ENCODE results near the gene ARF1. TPM values are rescaled to one million over a fixed set of nuclear protein-coding genes. Genes with fewer than 3 reads are reported as not detected.

Gene ARF1
- total and polyA plus RNA-seq, 2 of the 13 experiments (the other 11 are each of a cell fraction or from before 2014, with no cell fraction given): 186 to 327 TPM

GRCh38 chr1:228066891-228067654 lies 15.4 kb upstream of the ARF1 start (continued):
- TF ChIP-seq ZMAT5 (CRISPR knock-in tag; IDR thresholded peaks at IDR 0.05; ENCODE audit: borderline replicate concordance, low read depth) (no peak), MED8 (CRISPR knock-in tag; IDR thresholded peaks at IDR 0.05; ENCODE audit: insufficient replicate concordance) (no peak)

GRCh38 chr1:228068359-228068758 lies 14.1 kb upstream of the ARF1 start:
- no peak for DNase-seq (ENCODE audit: low spot score)
- POLR2A ChIA-PET: no interaction called here
- 18% methylated on average over 7 of the region's 7 CpGs for WGBS (ENCODE audit: low lambda C conversion rate)
- Histone ChIP-seq H3K4me1 (ENCODE audit: insufficient read depth, low read length) (no peaks in the 10 kb centered on the region), H3K9me3 (ENCODE audit: low read length) (no peaks in the 10 kb centered on the region), H3K4me3 (replicated peaks in 1 of 3; ENCODE audit: insufficient read depth in 1 of 3, low read depth in 2 of 3, low read length in 3 of 3) (no peak overlapping the region), H3K79me2 (ENCODE audit: insufficient read depth, low read length) (no peaks in the 10 kb centered on the region), H3K4me2 (ENCODE audit: low read depth, low read length) (no peak overlapping the region), H3K27me3 (ENCODE audit: control insufficient read depth in 1 of 2, insufficient read depth in 2 of 2, low read length in 2 of 2) (peaks cover 6 to 21% of the 10 kb centered on the region in 2 experiments; a peak in 4 of 5 replicates), H3K27ac (ENCODE audit: extremely low read length, insufficient read depth, low read length) (no peak overlapping the region), H4K20me1 (ENCODE audit: insufficient read depth, low read length) (no peaks in the 10 kb centered on the region), H2AFZ (ENCODE audit: low read length) (no peak overlapping the region), H3K9ac (ENCODE audit: insufficient read depth, low read depth, low read length) (no peak overlapping the region), H3K36me3 (replicated peaks in 1 of 2; ENCODE audit: control insufficient read depth in 1 of 2, insufficient read depth in 2 of 2, low read length in 2 of 2) (no peaks in the 10 kb centered on the region)
- in situ Hi-C loops (cut with HindIII; ENCODE audit: extremely low pct_ligation_motif_present, low pct_unique_long_range_greater_than_20kb) (no loop called here), intact Hi-C loops (cut with micrococcal nuclease; ENCODE audit: unreplicated experiment) (no loop called here)
- FAIRE-seq: no peak
- CTCF ChIA-PET (ENCODE audit: low intra/inter-chr PET ratio, low total read pairs): no interaction called here
- BruUV-seq (replicated peaks): no TSS peak
- ATAC-seq: no peak
- no peak for TF ChIP-seq NPAS2 (CRISPR knock-in tag; IDR thresholded peaks at IDR 0.05; ENCODE audit: borderline replicate concordance)
- no peak for TF ChIP-seq NAIF1 (CRISPR knock-in tag; IDR thresholded peaks at IDR 0.05; ENCODE audit: borderline replicate concordance)
- no peak for TF ChIP-seq ZZZ3 (CRISPR knock-in tag; IDR thresholded peaks at IDR 0.05; ENCODE audit: borderline replicate concordance)
- TF ChIP-seq ZNF619 (CRISPR knock-in tag; IDR thresholded peaks at IDR 0.05): no peak
- no peak for TF ChIP-seq REPIN1 (CRISPR knock-in tag; IDR thresholded peaks at IDR 0.05; ENCODE audit: borderline replicate concordance, low read depth)
- no peak for TF ChIP-seq ZNF24 (IDR thresholded peaks at IDR 0.05)
- no peak for TF ChIP-seq ZNF230 (CRISPR knock-in tag; IDR thresholded peaks at IDR 0.05)
- TF ChIP-seq SRY (CRISPR knock-in tag; IDR thresholded peaks at IDR 0.05): no peak
- no peak for TF ChIP-seq POGZ (CRISPR knock-in tag; IDR thresholded peaks at IDR 0.05)
- TF ChIP-seq ZNF761 (CRISPR knock-in tag; conservative IDR thresholded peaks at IDR 0.05): no peak
- no peak for TF ChIP-seq ZNF280B (CRISPR knock-in tag; IDR thresholded peaks at IDR 0.05; ENCODE audit: borderline replicate concordance)
- TF ChIP-seq SCMH1 (CRISPR knock-in tag; IDR thresholded peaks at IDR 0.05; ENCODE audit: borderline replicate concordance): no peak
- no peak for TF ChIP-seq FOXA3 (CRISPR knock-in tag; IDR thresholded peaks at IDR 0.05)
- TF ChIP-seq CEBPB (IDR thresholded peaks at IDR 0.05; ENCODE audit: borderline replicate concordance, low read depth, low read length): no peak
- no peak for TF ChIP-seq ZNF143 (CRISPR knock-in tag; IDR thresholded peaks at IDR 0.05)
- TF ChIP-seq SP1 (IDR thresholded peaks at IDR 0.05): no peak
- TF ChIP-seq SP1 (CRISPR knock-in tag; IDR thresholded peaks at IDR 0.05): no peak
